HG02852 (cell line): Measurements from ENCODE around the gene TP53AIP1.
A peak's percentile ranks its signal among the peaks of the same experiment; 100 is the strongest.

Experiments
- ATAC-seq: cut with Tn5 transposase; IDR thresholded peaks from one replicate; pipeline ENCODE4 v1.9.1; 2021; ENCODE audit warnings: mild to moderate bottlenecking, moderate library complexity; ENCODE audit not compliant: unreplicated experiment

TP53AIP1 gene

DNA sequence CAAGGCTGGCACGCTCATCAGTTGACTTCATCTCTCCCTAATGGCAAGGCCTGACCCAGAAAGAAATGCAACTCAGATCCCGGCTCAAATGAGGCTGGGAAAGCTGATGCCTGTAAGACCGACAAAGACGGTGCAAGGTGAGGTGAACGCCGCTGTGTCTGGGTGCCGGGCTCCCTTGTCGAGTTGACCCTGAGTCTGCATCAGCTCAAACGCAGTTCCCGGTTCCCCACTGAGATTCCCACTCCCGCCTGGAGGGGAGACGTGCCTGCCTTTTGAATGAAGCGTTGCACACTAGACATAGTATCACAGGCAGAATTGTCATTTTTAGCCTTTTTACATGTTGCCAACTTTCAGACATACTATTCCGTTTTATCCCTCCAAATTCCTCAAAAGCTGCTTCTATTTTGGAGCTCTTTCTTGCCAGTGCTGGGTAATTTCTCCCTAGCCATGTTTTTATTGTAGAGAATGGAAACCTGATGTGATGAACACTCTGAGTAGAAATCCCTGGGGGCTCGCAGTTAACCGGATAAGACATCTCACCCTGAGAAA, 831 bp upstream of the TP53AIP1 start:
- ATAC-seq = no peak

DNA sequence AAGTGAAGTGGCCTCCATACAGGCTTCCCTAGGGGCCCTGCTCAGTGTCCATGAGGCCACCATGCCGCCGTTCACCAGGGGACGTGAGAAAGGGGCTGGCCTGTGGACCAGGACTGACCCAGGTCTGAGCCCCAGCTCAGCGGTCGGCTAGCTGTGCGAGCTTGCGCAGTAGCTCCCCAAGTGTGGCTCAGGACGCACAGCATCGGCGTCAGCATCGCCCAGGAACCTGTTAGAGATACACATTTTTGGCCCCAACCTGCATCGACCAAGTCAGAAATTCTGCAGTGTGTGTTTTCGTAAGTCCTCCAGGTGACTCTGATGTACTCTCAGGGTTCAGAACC, 429 bp downstream of the TP53AIP1 start:
- no peak for ATAC-seq

DNA sequence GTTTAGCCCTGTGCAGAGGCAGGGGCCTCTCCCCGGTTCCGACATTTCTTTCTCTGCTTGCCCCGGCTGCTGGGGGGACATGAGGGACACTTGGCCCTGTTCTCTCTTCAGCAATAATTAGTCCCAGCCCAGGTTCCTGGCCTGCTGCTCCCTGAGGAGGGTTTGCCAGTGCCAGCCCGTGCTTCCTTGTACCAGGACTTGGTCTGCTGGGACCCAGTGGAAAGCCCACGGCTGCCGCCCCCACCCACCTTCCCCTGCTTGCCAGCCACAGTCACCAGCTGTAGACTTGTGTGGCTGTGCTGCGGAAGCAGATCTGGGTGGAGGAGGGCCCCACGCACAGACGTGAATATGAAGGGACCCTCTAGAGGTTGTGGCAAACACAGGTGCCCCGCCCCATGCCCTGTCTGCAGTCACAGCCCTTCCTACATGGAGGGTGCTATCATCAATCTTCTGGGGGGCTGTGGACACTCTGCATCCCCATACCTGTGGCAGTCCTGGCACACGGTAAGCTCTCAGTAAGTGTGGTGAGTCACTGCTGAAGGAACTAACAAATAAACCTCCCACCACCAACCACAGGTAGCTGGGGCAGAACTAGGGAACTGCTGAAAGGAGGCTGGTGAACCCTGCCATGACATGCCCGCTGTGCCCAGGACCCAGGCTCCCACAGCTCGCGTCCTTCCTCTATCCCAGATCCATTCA, 949 bp downstream of the TP53AIP1 start:
- ATAC-seq = no peak

DNA sequence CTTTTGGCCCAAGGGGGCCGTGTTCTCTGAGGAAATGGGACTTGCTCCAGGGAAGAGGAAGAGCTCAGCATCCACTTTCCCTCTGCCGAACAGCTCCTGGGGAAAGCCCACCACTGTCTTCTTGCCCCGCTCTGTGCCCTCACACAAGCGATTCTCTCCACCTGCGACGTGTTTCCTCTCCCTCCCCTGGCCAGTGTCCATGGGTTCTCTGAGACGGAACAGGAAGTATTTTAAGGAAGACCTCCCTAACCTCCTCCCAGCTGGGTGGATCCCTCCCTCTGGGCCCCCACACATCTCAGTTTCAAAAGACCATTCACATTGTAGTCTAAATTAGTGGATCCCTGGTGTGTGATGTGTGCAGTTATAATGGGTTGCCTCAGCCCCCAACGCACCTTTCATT, 1.6 kb downstream of the TP53AIP1 start:
- no peak for ATAC-seq

DNA sequence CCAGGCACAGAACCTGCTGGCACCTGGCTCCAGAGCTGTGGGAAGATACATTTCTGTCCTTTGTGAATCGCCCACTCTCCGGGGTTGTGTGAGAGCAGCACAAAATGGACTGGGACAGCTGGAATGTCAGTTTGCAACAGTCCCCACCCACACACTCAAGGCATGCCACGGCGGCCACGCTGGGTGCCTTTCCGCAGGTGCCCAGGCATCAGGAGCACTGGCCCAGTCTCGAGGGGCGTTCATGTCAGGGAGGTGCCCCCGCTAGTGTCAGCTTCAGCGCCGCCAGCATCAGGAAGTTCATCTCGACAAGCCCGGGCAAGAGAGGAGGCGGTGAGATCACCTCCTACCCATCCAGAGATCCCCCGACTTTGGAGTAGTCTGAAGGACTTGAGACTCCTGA, 2.1 kb downstream of the TP53AIP1 start:
- ATAC-seq = no peak

DNA sequence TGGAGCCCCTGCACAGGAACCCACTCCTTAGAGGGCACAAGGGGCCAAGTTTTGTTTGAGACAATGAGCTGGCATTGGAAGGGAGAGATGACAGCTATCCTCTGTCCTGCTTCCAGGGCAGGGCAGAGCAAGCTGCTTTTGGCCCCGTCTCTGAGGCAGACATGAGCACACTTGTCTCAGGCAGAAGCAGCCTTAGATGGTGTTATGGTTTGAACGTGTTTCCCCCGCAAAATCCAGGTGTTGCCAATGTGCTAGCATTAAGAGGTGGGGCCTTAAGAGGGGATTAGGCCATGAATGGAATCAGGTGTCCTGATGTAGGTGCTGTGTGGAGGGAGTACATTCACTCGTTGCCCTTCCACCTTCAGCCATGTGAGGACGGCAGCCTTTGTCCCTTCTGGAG, 2.5 kb downstream of the TP53AIP1 start:
- no peak for ATAC-seq

DNA sequence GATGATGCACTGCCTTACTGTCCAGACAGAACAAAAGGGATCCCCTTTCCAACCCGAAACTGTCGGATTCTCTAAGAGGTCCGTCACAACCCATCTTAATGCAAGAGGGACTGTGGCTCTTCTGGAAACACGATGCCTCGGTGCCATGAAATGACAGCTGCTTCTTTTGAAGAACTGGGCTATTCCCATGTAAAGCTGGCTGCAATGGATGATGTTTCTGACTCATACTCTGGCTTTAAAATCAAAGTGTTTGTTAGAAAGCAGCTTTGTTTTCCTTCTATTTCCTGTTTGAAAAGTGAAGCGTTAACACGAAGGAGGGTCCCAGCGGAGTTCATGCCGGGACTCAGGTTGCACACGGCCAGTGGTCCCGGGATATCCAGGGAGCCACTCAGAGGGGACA, 3.1 kb downstream of the TP53AIP1 start:
- ATAC-seq = no peak

DNA sequence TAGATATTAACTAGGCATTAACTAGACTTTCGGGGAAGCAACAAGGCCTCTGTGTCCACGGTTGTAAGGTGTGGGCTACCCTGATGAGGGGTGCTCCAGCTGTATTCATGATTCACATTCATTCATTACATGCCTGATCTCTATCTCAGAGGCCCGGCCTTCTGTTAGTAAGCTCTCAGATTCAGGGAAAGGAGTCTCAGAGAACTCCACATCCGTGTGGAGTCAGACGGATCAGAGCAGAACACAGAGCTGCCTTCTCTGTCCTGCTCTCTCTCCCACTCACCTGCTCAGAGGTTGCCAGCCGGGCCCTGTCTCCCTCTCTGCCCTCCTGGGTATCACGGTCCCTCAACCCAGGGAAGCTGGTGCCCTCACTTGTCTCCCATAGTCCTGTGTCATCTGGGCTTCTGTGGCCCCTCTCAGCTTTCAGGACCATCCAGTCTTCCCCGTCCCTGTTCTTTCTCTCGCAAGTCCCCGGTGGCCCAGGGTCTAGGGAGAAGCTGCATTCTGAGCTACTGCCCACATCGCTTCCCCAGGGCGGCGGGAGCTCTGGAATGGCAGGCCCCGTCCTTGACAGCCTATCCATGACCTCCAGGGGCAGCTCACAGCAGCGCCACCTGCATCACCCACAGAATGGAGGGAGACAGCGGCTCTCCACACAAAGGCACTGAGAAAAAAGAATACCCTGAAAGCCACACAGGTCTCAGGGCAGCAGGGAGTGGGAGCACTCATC, 4.3 kb downstream of the TP53AIP1 start:
- ATAC-seq = no peak

DNA sequence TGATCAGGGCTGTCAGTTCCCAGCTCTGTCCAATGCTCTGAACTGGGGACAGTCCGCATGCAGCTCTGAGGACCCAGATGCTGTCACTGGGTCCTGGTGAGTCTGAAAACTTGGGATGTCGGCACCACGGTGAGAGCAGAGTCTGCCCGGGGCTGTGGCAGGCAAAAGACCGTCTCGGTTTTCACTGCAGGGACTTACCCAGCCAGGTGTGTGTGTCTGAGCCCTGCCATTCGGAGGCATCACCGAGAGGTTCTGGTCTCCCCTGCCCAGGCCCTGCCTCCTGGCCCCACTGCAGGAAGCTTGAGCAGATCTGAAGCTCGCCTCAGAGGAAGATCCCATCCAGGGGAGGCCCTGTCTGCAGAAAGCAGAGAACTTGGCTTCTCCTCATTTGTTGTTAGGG, 5.2 kb downstream of the TP53AIP1 start:
- no peak for ATAC-seq

DNA sequence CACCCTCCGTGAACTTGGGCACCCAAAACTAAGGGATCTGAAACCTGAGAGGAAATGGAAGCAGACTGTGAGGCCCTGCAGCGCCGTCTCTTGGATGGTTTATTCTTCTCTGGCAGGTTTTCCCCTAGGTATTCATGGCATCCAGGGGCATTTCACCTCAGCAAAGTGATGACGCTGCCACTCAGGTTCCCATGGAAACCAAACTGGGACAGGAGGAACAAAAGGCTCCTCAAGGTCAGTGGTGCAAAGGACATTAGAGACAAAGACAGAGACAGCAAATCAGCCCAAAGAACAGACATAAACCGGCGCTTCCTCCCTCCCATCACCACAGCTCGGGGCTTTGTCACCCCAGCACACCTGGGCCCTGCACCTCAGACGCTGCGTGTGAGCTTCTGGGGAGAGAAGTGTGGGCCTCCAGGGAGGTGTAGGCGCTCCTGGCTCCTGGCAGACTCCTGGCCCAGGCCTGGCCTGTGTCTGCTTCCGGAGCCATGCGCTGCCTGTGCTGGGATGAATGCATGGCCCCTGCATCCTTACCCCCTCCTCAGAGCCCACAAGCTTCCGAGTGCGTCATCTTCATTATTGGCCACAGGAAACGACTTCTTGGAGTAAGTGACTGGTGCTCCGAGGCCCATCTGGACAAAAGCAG, 5.9 kb downstream of the TP53AIP1 start:
- no peak for ATAC-seq

DNA sequence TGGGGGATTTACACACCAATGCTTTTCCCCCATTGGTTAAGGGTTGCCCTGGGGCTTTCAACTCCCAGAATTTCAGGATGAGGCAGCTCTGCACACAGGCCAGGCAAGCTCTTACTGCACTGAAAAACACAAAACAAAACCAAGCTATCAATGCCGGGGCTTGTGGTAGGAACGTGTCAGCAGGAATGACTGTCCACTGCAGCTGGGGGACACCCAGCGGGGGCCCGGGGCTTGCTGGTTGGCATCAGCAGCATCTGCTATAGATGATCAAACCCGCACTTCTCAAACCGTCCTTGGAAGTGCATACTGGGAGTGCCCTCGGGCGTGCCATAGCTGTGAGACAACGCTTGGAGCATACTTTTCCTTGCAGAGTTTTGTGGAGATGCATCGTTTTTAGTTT, 7.7 kb downstream of the TP53AIP1 start:
- no peak for ATAC-seq

DNA sequence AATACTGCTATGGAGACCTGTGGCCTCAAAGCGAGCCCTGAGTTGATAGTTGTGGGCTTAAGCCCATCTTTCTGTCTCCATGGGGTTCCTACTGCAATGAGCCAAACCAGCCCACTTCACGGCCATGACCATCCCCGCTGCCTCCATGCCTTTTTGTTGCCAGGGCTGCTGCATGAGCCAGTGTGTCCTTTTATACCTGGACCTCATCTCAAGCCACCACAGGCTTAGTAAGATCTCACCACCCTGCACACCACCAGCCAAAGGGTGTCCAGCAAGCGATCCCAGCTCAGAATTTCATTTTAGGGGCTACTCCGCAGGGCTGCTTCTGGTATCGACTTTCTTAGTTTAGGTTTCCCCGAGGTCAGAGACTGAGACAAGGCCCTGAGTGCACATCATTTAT, 8.3 kb downstream of the TP53AIP1 start:
- no peak for ATAC-seq

DNA sequence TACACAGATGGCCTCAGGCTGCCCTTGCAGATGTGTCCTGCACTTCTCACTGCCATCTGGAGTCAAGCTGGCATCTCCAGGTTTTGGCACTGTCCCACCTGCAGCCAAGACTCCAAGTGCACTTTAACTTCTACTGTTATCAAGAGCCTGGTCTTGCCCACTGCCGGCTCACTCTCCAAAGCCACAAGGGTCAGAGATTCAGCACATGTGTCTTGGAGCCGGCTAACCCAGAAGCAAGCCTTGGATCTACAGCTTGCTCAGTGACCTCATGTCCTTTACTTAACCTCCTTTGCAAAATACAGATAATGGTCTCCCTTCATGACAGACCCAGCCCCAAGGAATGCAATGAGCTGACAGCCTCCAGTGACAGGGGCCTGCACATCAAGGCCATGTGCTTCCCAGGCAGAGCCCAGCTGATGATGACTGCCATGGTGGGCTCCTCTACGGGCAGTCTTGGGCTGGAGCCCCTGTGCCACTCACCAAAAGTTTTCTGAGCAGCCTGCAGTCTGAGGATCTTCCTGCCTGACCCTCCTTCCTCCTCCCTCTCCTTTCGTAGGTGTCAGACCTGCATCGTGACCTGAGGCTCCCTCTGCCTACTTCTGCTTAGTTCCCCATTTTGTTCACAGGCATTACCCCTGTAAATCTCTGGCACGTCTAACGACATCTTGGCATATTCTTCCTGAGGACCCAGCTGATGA, 9.0 kb downstream of the TP53AIP1 start:
- no peak for ATAC-seq

DNA sequence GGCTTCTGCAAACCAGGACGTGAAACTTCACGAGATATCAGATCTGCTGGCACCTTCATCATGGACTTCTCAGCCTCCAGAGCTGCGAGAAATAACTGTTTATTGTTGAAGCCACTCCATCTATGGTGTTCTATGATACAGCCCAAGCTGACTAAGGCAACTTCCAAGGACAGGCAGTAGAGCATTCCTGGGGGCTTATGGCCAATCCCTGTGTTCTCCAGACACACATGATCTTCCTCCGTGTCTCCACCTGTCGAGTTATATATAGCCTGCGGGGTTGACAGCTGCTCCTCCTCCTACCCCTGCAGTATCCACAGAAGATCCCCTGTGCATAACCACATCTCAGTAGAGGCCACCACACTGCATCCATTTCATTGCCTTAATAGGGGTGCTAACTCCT, 11.0 kb downstream of the TP53AIP1 start:
- no peak for ATAC-seq

DNA sequence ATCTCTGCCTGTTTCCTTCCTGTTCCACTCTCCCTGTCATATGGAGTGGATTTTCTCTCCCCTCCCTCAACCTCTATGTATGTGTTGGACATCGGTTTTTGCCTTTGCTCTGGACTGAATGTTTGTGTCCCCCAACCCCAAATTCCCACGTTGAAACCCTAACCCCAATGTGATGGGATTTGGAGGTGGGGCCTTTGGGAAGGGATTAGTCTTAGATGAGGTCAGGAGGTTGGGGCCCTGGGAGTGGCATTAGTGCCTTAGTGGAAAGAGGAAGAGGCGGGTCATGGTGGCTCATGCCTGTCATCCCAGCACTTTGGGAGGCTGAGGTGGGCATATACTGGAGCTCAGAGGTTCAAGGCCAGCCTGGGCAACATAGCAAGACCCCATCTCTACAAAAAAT, 11.6 kb downstream of the TP53AIP1 start:
- ATAC-seq = no peak

DNA sequence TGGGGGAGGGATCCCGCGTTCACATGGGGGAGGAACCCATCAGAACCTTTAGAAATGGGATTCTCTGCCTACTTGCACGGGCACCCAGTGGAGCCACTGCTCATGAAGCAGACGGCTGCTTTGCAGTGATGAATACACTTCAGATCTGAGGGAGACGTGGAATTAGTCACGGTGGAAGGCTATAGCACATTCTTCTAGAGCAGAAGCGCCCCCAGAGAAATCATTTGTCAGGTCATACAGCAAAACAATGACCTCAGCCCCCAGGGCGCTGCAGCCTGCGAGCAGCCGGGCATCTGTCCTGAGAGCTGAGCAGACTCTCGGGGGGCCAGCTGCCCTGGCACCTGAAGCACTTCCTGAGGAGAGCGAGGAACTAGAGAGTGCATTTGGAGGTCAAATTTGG, 12.7 kb downstream of the TP53AIP1 start:
- no peak for ATAC-seq

DNA sequence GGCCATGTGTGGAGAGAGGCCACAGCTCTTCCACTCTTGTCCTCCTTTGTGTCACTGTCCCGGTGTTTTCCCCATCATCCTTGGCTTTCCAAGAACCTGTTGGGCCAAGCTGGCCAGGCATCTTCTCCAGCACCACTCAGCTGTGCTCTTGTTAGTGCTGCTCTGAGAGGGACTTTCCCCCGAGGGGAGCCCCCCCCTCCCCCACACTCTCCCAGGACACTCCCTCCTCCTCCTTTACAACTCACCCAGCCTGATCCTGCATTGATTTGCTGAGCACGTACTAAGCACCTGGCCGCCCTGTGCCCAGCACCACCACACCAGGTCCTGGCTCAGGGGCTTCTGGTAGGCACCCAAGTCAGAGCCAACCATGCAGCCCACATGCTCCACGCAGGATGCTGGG, 13.2 kb downstream of the TP53AIP1 start:
- no peak for ATAC-seq

DNA sequence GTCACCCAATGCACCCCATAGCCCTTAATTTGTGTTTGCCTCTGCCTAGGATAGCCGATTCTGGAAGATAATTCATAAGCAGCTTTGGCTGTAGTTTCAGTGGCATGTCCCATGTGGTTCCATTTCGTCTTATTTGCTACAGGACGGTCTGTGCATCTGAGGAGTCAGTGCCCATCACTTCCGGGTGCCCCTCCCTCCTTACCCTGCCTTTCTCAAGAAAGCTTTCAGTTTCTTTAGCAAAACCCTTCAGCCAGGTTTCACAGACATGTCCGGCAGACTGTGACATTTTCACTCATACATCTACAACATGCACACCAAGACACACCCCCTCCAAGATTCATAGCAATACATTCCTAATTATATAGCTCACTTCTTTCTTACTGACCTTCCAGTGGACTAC, 14.3 kb downstream of the TP53AIP1 start:
- peak; percentile 93 for ATAC-seq

DNA sequence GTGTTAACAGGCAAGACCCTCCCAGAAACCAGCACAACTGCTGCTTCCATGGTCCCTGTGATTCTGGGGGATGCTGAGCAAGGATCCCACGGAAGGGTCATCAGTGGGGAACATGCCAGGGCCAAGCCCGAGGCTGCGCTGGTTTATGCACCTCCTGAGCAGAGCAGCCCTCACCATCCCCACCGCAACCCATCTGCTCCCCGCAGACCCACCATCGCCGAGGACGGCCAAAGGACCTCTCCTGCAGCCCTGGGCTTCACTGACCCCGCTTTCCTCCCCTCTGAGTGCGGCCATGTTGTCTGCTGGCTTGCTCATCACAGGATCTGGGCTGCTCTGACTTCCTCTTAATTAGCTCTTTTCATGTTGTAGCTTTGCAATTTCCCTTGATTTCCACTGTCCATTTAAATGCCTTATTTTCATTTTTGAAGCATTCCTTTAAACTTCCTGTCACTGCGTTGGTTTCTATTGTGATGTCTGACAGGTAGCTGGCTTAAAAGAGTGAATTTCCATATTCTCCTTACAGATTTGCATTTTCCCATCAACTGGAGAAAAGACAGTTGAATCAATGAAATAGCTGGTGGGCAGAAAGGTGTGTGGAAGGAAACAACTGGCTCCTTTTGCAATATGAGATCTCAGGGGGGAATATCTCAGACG, 14.9 kb downstream of the TP53AIP1 start:
- no peak for ATAC-seq

DNA sequence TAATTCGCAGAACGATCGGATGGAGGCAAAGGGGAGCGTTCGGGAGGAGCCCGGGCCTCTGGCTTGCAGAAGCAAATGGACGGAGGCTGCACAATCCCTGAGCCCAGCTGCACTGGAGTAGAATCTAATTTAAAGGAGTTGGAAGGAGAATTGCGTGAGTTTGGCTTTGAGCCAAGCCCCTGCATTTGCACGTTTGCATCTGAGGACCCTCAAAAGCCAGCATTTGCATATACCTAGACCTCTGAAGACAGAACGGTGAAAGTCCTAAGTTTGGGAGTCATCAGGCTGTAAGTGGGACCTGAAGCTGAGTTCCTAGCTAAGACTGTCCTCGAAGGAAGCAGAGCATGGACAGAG, 15.6 kb downstream of the TP53AIP1 start:
- no peak for ATAC-seq
